ENCODE measurements around the gene CDC42.

GRCh38 chr1:22040286-22040623, 12.3 kb upstream of the CDC42 start:
- no peak for TF ChIP-seq TAF1 (IDR thresholded peaks at IDR 0.05; ENCODE audit: low read depth)
- no peak for TF ChIP-seq EP300 (IDR thresholded peaks at IDR 0.05; ENCODE audit: borderline replicate concordance)
- no peak for TF ChIP-seq REST (IDR thresholded peaks at IDR 0.05; ENCODE audit: low read depth)
- no peak for TF ChIP-seq ZBTB7A (IDR thresholded peaks at IDR 0.05; ENCODE audit: low read depth)
- no peak for TF ChIP-seq TCF12 (IDR thresholded peaks at IDR 0.05; ENCODE audit: low read depth)
- no peak for TF ChIP-seq CEBPB (IDR thresholded peaks at IDR 0.05)
- TF ChIP-seq FOXM1 (IDR thresholded peaks at IDR 0.05; ENCODE audit: borderline replicate concordance, low read depth): no peak
- no peak for TF ChIP-seq MAX (IDR thresholded peaks at IDR 0.05)
- no peak for TF ChIP-seq RAD21 (IDR thresholded peaks at IDR 0.05; ENCODE audit: low read depth)
- TF ChIP-seq EGR1 (IDR thresholded peaks at IDR 0.05): no peak
- no peak for TF ChIP-seq NFIC (IDR thresholded peaks at IDR 0.05)
- no peak for TF ChIP-seq CREB1 (IDR thresholded peaks at IDR 0.05; ENCODE audit: low read depth)
- TF ChIP-seq YY1 (IDR thresholded peaks at IDR 0.05; ENCODE audit: low read depth): no peak
- no peak for TF ChIP-seq TEAD4 (IDR thresholded peaks at IDR 0.05)

All from Ishikawa (cell line).